Panc1 (cell line): ENCODE data around the gene SYP.

Experiments
- CTCF ChIP-seq: fragments of 450-650 bp; IDR thresholded peaks from 2 replicates; pipeline ENCODE4 v1.5.1; 2017; ENCODE audit warnings: mild to moderate bottlenecking
- POLR2AphosphoS5 ChIP-seq: IDR thresholded peaks from 2 replicates; pipeline ENCODE4 v1.6.1; 2012; ENCODE audit warnings: mild to moderate bottlenecking, low read depth, low read length, moderate library complexity
- TCF7L2 ChIP-seq: IDR thresholded peaks from 2 replicates; pipeline ENCODE4 v1.6.1; 2011; ENCODE audit warnings: mild to moderate bottlenecking, low read depth, low read length, inconsistent platforms
- TF ChIP-seq, protein P1 (sequence below), 2 experiments: IDR thresholded peaks; 2 replicates each; pipeline ENCODE4 v1.6.1; 2011 to 2012; ENCODE audit warnings: low read depth in 2 of 2, control low read depth in 1 of 2, low read length in 1 of 2, mild to moderate bottlenecking in 1 of 2, moderate library complexity in 1 of 2; ENCODE audit not compliant: insufficient read depth in 1 of 2

- no peak for TF ChIP-seq POLR2AphosphoS5
- TF ChIP-seq CTCF, result no peak
- TF ChIP-seq, protein P1, sequence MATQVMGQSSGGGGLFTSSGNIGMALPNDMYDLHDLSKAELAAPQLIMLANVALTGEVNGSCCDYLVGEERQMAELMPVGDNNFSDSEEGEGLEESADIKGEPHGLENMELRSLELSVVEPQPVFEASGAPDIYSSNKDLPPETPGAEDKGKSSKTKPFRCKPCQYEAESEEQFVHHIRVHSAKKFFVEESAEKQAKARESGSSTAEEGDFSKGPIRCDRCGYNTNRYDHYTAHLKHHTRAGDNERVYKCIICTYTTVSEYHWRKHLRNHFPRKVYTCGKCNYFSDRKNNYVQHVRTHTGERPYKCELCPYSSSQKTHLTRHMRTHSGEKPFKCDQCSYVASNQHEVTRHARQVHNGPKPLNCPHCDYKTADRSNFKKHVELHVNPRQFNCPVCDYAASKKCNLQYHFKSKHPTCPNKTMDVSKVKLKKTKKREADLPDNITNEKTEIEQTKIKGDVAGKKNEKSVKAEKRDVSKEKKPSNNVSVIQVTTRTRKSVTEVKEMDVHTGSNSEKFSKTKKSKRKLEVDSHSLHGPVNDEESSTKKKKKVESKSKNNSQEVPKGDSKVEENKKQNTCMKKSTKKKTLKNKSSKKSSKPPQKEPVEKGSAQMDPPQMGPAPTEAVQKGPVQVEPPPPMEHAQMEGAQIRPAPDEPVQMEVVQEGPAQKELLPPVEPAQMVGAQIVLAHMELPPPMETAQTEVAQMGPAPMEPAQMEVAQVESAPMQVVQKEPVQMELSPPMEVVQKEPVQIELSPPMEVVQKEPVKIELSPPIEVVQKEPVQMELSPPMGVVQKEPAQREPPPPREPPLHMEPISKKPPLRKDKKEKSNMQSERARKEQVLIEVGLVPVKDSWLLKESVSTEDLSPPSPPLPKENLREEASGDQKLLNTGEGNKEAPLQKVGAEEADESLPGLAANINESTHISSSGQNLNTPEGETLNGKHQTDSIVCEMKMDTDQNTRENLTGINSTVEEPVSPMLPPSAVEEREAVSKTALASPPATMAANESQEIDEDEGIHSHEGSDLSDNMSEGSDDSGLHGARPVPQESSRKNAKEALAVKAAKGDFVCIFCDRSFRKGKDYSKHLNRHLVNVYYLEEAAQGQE (IDR thresholded peaks at IDR 0.05; ENCODE audit: insufficient read depth in 1 of 2, low read depth in 2 of 2, low read length in 1 of 2), result no peak
- no peak for TF ChIP-seq TCF7L2
These were observed 6.5 kb upstream of the SYP start for GRCh38 chrX:49206543-49206942.
